Measurements from ENCODE around the gene UNC5A.

Gene UNC5A

GRCh38 chr5:176822041-176822792 is 11.9 kb downstream of the UNC5A start:
- DNase-seq, result no peak

- no peak for DNase-seq
These were observed 12.6 kb downstream of the UNC5A start for GRCh38 chr5:176822793-176823481.

- DNase-seq, result no peak
These were observed 13.6 kb downstream of the UNC5A start for GRCh38 chr5:176823869-176824412.

- no peak for DNase-seq
These were observed 14.2 kb downstream of the UNC5A start for GRCh38 chr5:176824604-176825003.

GRCh38 chr5:176825234-176825633 is 14.9 kb downstream of the UNC5A start:
- DNase-seq, result no peak

GRCh38 chr5:176825957-176826356 is 15.6 kb downstream of the UNC5A start:
- DNase-seq, result no peak

- DNase-seq, result no peak
These were observed 17.5 kb downstream of the UNC5A start for GRCh38 chr5:176827736-176828414.

GRCh38 chr5:176829320-176829719 is 19.0 kb downstream of the UNC5A start:
- DNase-seq, result no peak

- no peak for DNase-seq
These were observed 20.1 kb downstream of the UNC5A start for GRCh38 chr5:176830422-176830994.

- no peak for DNase-seq
These were observed 20.6 kb downstream of the UNC5A start for GRCh38 chr5:176830995-176831423.

GRCh38 chr5:176831425-176831824 is 21.1 kb downstream of the UNC5A start:
- no peak for DNase-seq

- DNase-seq, result no peak
These were observed 21.8 kb downstream of the UNC5A start for GRCh38 chr5:176832162-176832561.

GRCh38 chr5:176833286-176833685 is 22.9 kb downstream of the UNC5A start:
- DNase-seq, result no peak

- DNase-seq, result no peak
These were observed 25.6 kb downstream of the UNC5A start for GRCh38 chr5:176835918-176836317.

- DNase-seq, result no peak
These were observed 26.7 kb downstream of the UNC5A start for GRCh38 chr5:176836811-176837706.

- peak; percentile 23 for DNase-seq
These were observed 27.4 kb downstream of the UNC5A start for GRCh38 chr5:176837707-176838115.

GRCh38 chr5:176843673-176844072 is 33.3 kb downstream of the UNC5A start:
- DNase-seq, result no peak

GRCh38 chr5:176844281-176844680 is 33.9 kb downstream of the UNC5A start:
- DNase-seq, result no peak

GRCh38 chr5:176844706-176845391 is 34.5 kb downstream of the UNC5A start:
- DNase-seq, result no peak

- no peak for DNase-seq
These were observed 35.0 kb downstream of the UNC5A start for GRCh38 chr5:176845392-176845713.

GRCh38 chr5:176846335-176847140 is 36.2 kb downstream of the UNC5A start:
- DNase-seq, result no peak
